Mesenteric fat pad (tissue), 1 donor: ENCODE measurements around the gene GNAS-AS1. TPM values are rescaled to one million over a fixed set of nuclear protein-coding genes. Genes with fewer than 3 reads are reported as not detected.
A peak's percentile ranks its signal among the peaks of the same experiment; 100 is the strongest.

Experiments
- DNase-seq: peaks from one replicate; pipeline ENCODE4 v3.0.0-alpha.2; 2020; ENCODE audit warnings: low spot score
- long read RNA-seq: library from polyadenylated mRNA; unstranded; transcript quantifications from one replicate; pipeline ENCODE4 v2.0.0, GENCODE V29; 2020
- total RNA-seq: library from RNA; stranded (reverse); fragmentation: NEBNext Ultra II Directional; extraction: Animal tissue kit (Norgen Biotek cat#: 25700); gene quantifications from one replicate; pipeline ENCODE4 v1.2.1, GENCODE V29; 2021
- donor health status: DM: yes; HTN: yes; CAD: no.

Gene GNAS-AS1
- total RNA-seq = 0.42 TPM
- long read RNA-seq = 0 reads

- peak; percentile 90 for DNase-seq
Measured at GRCh38 chr20:58850693-58851174, at the start of gene GNAS-AS1. TSS of gene GNAS-AS1 (minus strand) at chr20:58850902.

- DNase-seq = no peak
Measured at GRCh38 chr20:58900397-58900796, 49.7 kb upstream of the GNAS-AS1 start.

- no peak for DNase-seq
Measured at GRCh38 chr20:58899512-58899911, 48.8 kb upstream of the GNAS-AS1 start.

- no peak for DNase-seq
Measured at GRCh38 chr20:58898629-58899408, 48.1 kb upstream of the GNAS-AS1 start.

- DNase-seq = no peak
Measured at GRCh38 chr20:58897488-58897887, 46.8 kb upstream of the GNAS-AS1 start.

GRCh38 chr20:58896820-58897219 is 46.1 kb upstream of the GNAS-AS1 start:
- DNase-seq = no peak

GRCh38 chr20:58895448-58896180 is 44.9 kb upstream of the GNAS-AS1 start:
- DNase-seq = no peak

- DNase-seq = no peak
Measured at GRCh38 chr20:58894652-58895447, 44.1 kb upstream of the GNAS-AS1 start.

- no peak for DNase-seq
Measured at GRCh38 chr20:58893355-58894120, 42.8 kb upstream of the GNAS-AS1 start.

- DNase-seq = no peak
Measured at GRCh38 chr20:58892932-58893224, 42.2 kb upstream of the GNAS-AS1 start.

GRCh38 chr20:58892141-58892931 is 41.6 kb upstream of the GNAS-AS1 start:
- peak; percentile 92 for DNase-seq

- no peak for DNase-seq
Measured at GRCh38 chr20:58891718-58892140, 41.0 kb upstream of the GNAS-AS1 start.

GRCh38 chr20:58891086-58891717 is 40.5 kb upstream of the GNAS-AS1 start:
- DNase-seq = peak; percentile 92

- peak; percentile 91 for DNase-seq
Measured at GRCh38 chr20:58890518-58891085, 39.9 kb upstream of the GNAS-AS1 start.

GRCh38 chr20:58889798-58890517 is 39.3 kb upstream of the GNAS-AS1 start:
- DNase-seq = no peak

GRCh38 chr20:58889334-58889760 is 38.6 kb upstream of the GNAS-AS1 start:
- no peak for DNase-seq

- peak; percentile 93 for DNase-seq
Measured at GRCh38 chr20:58888521-58889333, 38.0 kb upstream of the GNAS-AS1 start.

GRCh38 chr20:58888103-58888502 is 37.4 kb upstream of the GNAS-AS1 start:
- no peak for DNase-seq
